PC-3 (cell line): ENCODE data around the gene CD3E. TPM values are rescaled to one million over a fixed set of nuclear protein-coding genes. Genes with fewer than 3 reads are reported as not detected.

Experiments
- ATAC-seq: fragments of 200-7000 bp; cut with Tn5 transposase; 2 replicates; pipeline ENCODE4 v1.9.1; 2020; ENCODE audit warnings: mild to moderate bottlenecking, moderate library complexity
- BruUV-seq: library from RNA; stranded (reverse); fragments of 400-500 nt; replicated peaks from 2 replicates; lab custom pipeline; 2021; lab: Mats Ljungman, UMichigan
- CTCF ChIA-PET: fragments of 300-600 bp; sonication (Branson Sonifier 250); formaldehyde crosslinking; loops from one replicate; lab custom pipeline; 2022; ENCODE audit warnings: antibody characterized with exemption; lab: Charles Lee
- POLR2A ChIA-PET: fragments of 300-600 bp; sonication (Branson Sonifier 250); formaldehyde crosslinking; loops from one replicate; lab custom pipeline; 2022; ENCODE audit warnings: antibody characterized with exemption; ENCODE audit not compliant: unreplicated experiment; lab: Charles Lee
- DNase-seq: peaks from one replicate; pipeline ENCODE4 v3.0.0-alpha.2; 2015
- H2AFZ ChIP-seq: fragments of 300-600 bp; sonication (generic); 2 replicates; pipeline ENCODE4 v1.6.0; 2016; ENCODE audit warnings: antibody characterized with exemption, low read length
- H3F3A ChIP-seq: fragments of 300-600 bp; sonication (generic); one replicate; pipeline ENCODE4 v1.6.0; 2017; ENCODE audit warnings: antibody characterized with exemption, low read length, control low read depth, mild to moderate bottlenecking; ENCODE audit not compliant: unreplicated experiment
- H3K27ac ChIP-seq: fragments of 300-600 bp; sonication (generic); 2 replicates; pipeline ENCODE4 v1.5.1; 2016; ENCODE audit warnings: mild to moderate bottlenecking, low read length
- H3K27me3 ChIP-seq: fragments of 300-600 bp; sonication (generic); 2 replicates; pipeline ENCODE4 v1.6.1; 2016; ENCODE audit warnings: low read length, mixed read lengths
- H3K36me3 ChIP-seq: fragments of 300-600 bp; sonication (generic); 2 replicates; pipeline ENCODE4 v1.6.1; 2016; ENCODE audit warnings: low read depth, mixed run types, low read length, mixed read lengths
- H3K4me1 ChIP-seq: fragments of 300-600 bp; sonication (generic); 2 replicates; pipeline ENCODE4 v1.5.1; 2016; ENCODE audit warnings: low read length; ENCODE audit not compliant: insufficient read depth
- H3K4me2 ChIP-seq: fragments of 300-600 bp; sonication (generic); 2 replicates; pipeline ENCODE4 v1.6.0; 2016; ENCODE audit warnings: low read length
- H3K4me3 ChIP-seq: fragments of 300-600 bp; sonication (generic); 2 replicates; pipeline ENCODE4 v1.5.1; 2016; ENCODE audit warnings: mild to moderate bottlenecking, low read length, mixed read lengths
- H3K79me2 ChIP-seq: fragments of 300-600 bp; sonication (generic); 2 replicates; pipeline ENCODE4 v1.6.1; 2017; ENCODE audit warnings: low read length, mixed read lengths
- H3K9ac ChIP-seq: fragments of 300-600 bp; sonication (generic); 2 replicates; pipeline ENCODE4 v1.6.0; 2016; ENCODE audit warnings: mild to moderate bottlenecking, low read length
- H3K9me2 ChIP-seq: fragments of 300-600 bp; sonication (generic); replicated peaks from 2 replicates; pipeline ENCODE4 v1.6.1; 2016; ENCODE audit warnings: mixed run types, low read length, mixed read lengths
- H3K9me3 ChIP-seq: fragments of 300-600 bp; sonication (generic); 2 replicates; pipeline ENCODE4 v1.6.1; 2016; ENCODE audit warnings: low read length, mixed read lengths
- H4K20me1 ChIP-seq: fragments of 300-600 bp; sonication (generic); 2 replicates; pipeline ENCODE4 v1.6.1; 2016; ENCODE audit warnings: low read length, mixed read lengths
- EZH2 ChIP-seq: fragments of 300-600 bp; sonication (generic); IDR thresholded peaks from one replicate; pipeline ENCODE4 v1.6.1; 2017; ENCODE audit warnings: antibody characterized with exemption, mild to moderate bottlenecking, low read length; ENCODE audit not compliant: unreplicated experiment
- EZH2phosphoT487 ChIP-seq: fragments of 300-600 bp; sonication (generic); IDR thresholded peaks from 2 replicates; pipeline ENCODE4 v1.6.1; 2018; ENCODE audit warnings: mild to moderate bottlenecking, antibody characterized with exemption, low read length, borderline replicate concordance
- intact Hi-C: fragments of 100-400 bp; cut with micrococcal nuclease; formaldehyde crosslinking; loops from 2 replicates; pipeline ENCODE4 v1.9.0; 2023
- total RNA-seq: library from RNA; depleted of rRNA; stranded (reverse); fragments of >200 nt; gene quantifications from 2 replicates; pipeline ENCODE4 v1.2.3, GENCODE V29; 2014
- TF ChIP-seq, protein P1 (sequence below): fragments of 300-600 bp; sonication (generic); conservative IDR thresholded peaks from 2 replicates; pipeline ENCODE4 v1.5.1; 2017; ENCODE audit warnings: antibody characterized with exemption, low read depth, mild to moderate bottlenecking, low read length

Gene CD3E
- total RNA-seq, 1 experiment from 2014 or later: not detected

DNA sequence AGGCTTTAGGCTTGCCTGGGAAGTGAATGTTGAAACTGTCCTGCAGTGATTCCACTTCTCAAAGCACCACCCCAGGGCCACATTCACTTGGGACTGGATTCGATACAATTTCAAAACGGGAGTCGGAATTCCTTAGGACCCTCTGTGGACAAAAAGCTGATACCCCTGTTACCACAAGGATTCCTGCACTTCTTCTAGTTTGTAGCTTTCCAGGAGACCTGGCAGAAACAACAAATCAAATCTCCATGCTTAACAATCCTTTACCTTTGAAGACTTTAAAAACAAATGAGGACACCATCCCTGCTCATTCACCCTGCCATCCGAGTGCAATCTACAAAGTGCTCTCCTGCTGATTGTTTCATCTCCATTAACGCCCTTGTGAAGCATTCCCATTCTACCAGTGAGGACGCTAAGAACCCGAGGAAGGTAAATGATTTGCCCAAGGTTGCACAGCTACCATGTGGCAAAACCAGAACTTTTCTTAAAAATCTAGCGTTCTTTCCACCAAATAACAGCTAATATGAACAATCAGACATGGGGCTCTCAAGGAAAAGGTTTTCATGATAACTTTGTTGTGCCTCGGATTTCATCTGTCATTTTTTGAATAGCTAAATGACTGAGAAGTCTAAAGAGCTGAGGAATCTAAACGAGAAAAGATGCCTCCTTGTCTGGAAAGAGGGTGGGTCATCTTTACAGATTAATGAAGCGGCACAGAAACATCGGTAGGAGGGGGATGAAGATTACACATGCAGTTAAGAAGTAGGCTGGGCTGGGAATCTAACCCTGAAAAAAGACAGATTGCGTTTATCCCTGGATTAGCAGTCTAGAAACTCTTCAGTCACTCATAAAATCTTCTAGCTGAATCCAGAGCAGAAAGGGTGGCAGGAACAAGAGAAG, 39.7 kb upstream of the CD3E start:
- H3K79me2 ChIP-seq: peaks cover 21% of the 10 kb centered on the region
- H3K9me3 ChIP-seq: no peaks in the 10 kb centered on the region
- BruUV-seq: no TSS peak
- intact Hi-C loops: loop anchor here (2.0 kb wide), 1 partner anchor 26 kb away; no protein-coding TSS in a partner anchor
- H4K20me1 ChIP-seq: no peaks in the 10 kb centered on the region
- H3K36me3 ChIP-seq: peaks cover 20% of the 10 kb centered on the region; the same call in 1 of the 2 replicates
- DNase-seq (no peak), ATAC-seq (no peak)
- ChIA-PET CTCF (no interaction called here), POLR2A (no interaction called here)
- no peaks in the 10 kb centered on the region for H3K9me2 ChIP-seq
- peak overlapping the region; percentile 94 for H3K27ac ChIP-seq
- H3K9ac ChIP-seq: peak overlapping the region; percentile 87
- TF ChIP-seq EZH2 (no peak), EZH2phosphoT487 (no peak)
- TF ChIP-seq, protein P1, sequence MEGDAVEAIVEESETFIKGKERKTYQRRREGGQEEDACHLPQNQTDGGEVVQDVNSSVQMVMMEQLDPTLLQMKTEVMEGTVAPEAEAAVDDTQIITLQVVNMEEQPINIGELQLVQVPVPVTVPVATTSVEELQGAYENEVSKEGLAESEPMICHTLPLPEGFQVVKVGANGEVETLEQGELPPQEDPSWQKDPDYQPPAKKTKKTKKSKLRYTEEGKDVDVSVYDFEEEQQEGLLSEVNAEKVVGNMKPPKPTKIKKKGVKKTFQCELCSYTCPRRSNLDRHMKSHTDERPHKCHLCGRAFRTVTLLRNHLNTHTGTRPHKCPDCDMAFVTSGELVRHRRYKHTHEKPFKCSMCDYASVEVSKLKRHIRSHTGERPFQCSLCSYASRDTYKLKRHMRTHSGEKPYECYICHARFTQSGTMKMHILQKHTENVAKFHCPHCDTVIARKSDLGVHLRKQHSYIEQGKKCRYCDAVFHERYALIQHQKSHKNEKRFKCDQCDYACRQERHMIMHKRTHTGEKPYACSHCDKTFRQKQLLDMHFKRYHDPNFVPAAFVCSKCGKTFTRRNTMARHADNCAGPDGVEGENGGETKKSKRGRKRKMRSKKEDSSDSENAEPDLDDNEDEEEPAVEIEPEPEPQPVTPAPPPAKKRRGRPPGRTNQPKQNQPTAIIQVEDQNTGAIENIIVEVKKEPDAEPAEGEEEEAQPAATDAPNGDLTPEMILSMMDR: no peak
- peak overlapping the region; percentile 77 for H2AFZ ChIP-seq
- H3K4me3 ChIP-seq: peak overlapping the region; percentile 82
- peak overlapping the region; percentile 86 for H3K4me2 ChIP-seq
- H3K27me3 ChIP-seq: no peaks in the 10 kb centered on the region
- no peaks in the 10 kb centered on the region for H3F3A ChIP-seq
- peaks cover 28% of the 10 kb centered on the region for H3K4me1 ChIP-seq

DNA sequence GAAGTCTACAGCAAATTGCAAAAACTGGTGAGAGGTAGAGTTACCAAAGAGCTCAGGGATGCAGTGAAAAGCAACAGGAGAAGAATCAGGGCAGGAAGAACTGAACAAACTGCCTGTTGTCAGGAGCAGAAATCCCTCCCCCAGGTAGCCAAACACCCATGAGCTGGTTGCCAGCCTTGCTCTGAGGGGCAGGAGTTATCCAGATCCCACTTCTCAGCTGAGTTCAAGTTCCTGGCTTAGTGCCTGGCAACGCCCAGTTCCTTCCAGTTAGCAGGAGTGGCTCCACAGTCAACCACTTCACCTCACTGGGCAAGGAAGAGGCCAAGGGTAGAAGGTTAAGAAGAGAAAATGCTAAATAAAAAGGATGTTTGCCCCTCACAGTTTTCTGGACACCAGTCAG, 38.6 kb upstream of the CD3E start:
- Histone ChIP-seq H4K20me1 (no peaks in the 10 kb centered on the region), H3K4me1 (peaks cover 28% of the 10 kb centered on the region), H3K9me3 (no peaks in the 10 kb centered on the region), H3K4me3 (no peak overlapping the region), H3K27me3 (no peaks in the 10 kb centered on the region), H3K79me2 (peaks cover 21% of the 10 kb centered on the region), H2AFZ (no peak overlapping the region), H3K9me2 (no peaks in the 10 kb centered on the region), H3K4me2 (no peak overlapping the region), H3K9ac (no peak overlapping the region), H3F3A (no peaks in the 10 kb centered on the region), H3K36me3 (peaks cover 9% of the 10 kb centered on the region; the same call in 1 of the 2 replicates), H3K27ac (no peak overlapping the region)
- CTCF ChIA-PET: no interaction called here
- BruUV-seq: no TSS peak
- intact Hi-C loops: loop anchor here (2.0 kb wide), 1 partner anchor 25 kb away; no protein-coding TSS in a partner anchor
- DNase-seq (peak; percentile 31), ATAC-seq (no peak)
- POLR2A ChIA-PET: no interaction called here
- TF ChIP-seq, protein P1: no peak

DNA sequence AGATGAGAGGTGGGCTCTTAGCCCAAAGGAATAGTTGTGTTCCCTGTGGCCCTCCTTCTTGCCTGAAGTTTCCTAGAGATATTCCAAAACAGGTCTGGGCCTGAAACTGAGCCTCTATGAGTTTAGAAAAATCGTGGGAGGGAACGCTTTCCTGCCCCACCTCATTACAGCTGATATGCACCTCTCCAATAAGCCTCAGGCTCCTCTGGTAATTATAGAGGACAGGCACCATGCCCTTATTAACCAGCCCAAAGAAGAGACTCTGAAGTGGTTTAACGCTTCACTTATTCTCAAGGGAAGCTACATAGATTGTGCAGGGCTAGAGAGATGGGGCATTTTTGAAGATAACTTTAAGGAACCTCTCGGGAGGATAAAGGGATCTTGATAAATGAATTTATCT, 37.0 kb upstream of the CD3E start:
- no peaks in the 10 kb centered on the region for H4K20me1 ChIP-seq
- no peak overlapping the region for H3K4me3 ChIP-seq
- TF ChIP-seq EZH2phosphoT487: no peak
- TF ChIP-seq, protein P1: no peak
- no peak for TF ChIP-seq EZH2
- peaks cover 24% of the 10 kb centered on the region for H3K4me1 ChIP-seq
- H3K9me3 ChIP-seq: no peaks in the 10 kb centered on the region
- H3K27ac ChIP-seq: no peak overlapping the region
- H3K36me3 ChIP-seq: no peaks in the 10 kb centered on the region
- H3K9me2 ChIP-seq: no peaks in the 10 kb centered on the region
- DNase-seq (no peak), ATAC-seq (no peak)
- CTCF ChIA-PET: no interaction called here
- H3K79me2 ChIP-seq: peaks cover 12% of the 10 kb centered on the region
- BruUV-seq: no TSS peak
- POLR2A ChIA-PET: no interaction called here
- H3F3A ChIP-seq: no peaks in the 10 kb centered on the region
- H3K4me2 ChIP-seq: no peak overlapping the region
- intact Hi-C loops: no loop called here
- no peak overlapping the region for H3K9ac ChIP-seq
- no peak overlapping the region for H2AFZ ChIP-seq
- no peaks in the 10 kb centered on the region for H3K27me3 ChIP-seq
